Memory B cell (primary cell): ENCODE data around the gene TSKU.

ENCODE experiments used
- ATAC-seq: fragments of 150-1000 bp; cut with Tn5 transposase; 2 replicates; pipeline ENCODE4 v1.10.0; 2021; ENCODE audit warnings: low read depth, mild to moderate bottlenecking, moderate library complexity
- DNase-seq, 2 donors: peaks; one replicate each; pipeline ENCODE4 v3.0.0; 2022; ENCODE audit warnings: low spot score in 2 of 2
- H3K27ac Mint-ChIP-seq: one replicate; pipeline ENCODE4 v1.8.0; 2022; ENCODE audit warnings: mild to moderate bottlenecking, moderate library complexity, mixed read lengths
- H3K27me3 Mint-ChIP-seq: one replicate; pipeline ENCODE4 v1.8.0; 2022; ENCODE audit warnings: mixed read lengths
- H3K36me3 Mint-ChIP-seq: one replicate; pipeline ENCODE4 v1.8.0; 2022; ENCODE audit warnings: mild to moderate bottlenecking, mixed read lengths
- H3K4me1 Mint-ChIP-seq: one replicate; pipeline ENCODE4 v1.8.0; 2022; ENCODE audit warnings: mixed read lengths
- H3K4me3 Mint-ChIP-seq: one replicate; pipeline ENCODE4 v1.8.0; 2022; ENCODE audit warnings: mild to moderate bottlenecking, moderate library complexity, mixed read lengths
- H3K9me3 Mint-ChIP-seq: one replicate; pipeline ENCODE4 v1.8.0; 2022; ENCODE audit warnings: mixed read lengths

Gene TSKU

GRCh38 chr11:76834151-76834550 lies 51.0 kb downstream of the TSKU start:
- no peaks in the 10 kb centered on the region for H3K4me1 Mint-ChIP-seq
- ATAC-seq (no peak), DNase-seq (no peak)
- peaks cover 11% of the 10 kb centered on the region for H3K27me3 Mint-ChIP-seq
- no peak overlapping the region for H3K27ac Mint-ChIP-seq
- H3K36me3 Mint-ChIP-seq: no peaks in the 10 kb centered on the region
- no peaks in the 10 kb centered on the region for H3K9me3 Mint-ChIP-seq
- no peak overlapping the region for H3K4me3 Mint-ChIP-seq

GRCh38 chr11:76835036-76835435 lies 51.9 kb downstream of the TSKU start:
- DNase-seq: no peak
- Mint-ChIP-seq H3K9me3 (no peaks in the 10 kb centered on the region), H3K4me1 (no peaks in the 10 kb centered on the region), H3K4me3 (no peak overlapping the region), H3K27ac (no peak overlapping the region), H3K27me3 (peaks cover 15% of the 10 kb centered on the region), H3K36me3 (no peaks in the 10 kb centered on the region)
- no peak for ATAC-seq

DNA sequence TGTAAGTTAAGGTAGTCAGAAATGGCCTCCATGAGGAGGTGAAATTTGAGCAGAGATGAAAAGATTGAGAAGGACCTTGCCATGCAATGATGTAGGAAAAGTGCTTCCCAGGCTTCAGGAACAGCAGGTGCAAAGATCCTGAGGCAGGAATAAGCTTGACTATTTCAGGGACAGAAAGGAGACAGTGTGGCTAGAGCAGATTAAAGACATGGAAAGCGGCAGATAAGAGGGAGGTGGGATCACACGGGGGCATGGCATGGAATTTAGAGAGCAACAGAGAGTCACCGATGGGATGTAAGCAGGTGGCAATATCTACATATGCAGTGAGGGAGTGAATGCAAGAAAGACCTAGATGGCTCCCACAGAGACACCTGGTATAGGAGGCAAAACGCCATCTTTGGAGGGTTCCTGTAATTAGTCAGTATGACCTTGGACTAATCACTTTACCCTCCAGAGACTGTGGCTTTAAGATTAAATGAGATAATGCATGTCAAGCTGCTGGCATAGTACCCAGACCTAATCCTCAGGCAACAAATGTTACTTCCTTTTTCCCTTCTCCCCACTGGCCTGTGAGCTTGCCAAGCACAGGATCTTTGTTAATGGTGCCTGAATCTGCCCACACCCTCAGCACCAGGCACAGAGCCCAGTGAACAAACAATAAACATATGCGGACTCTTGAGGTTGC lies 52.9 kb downstream of the TSKU start:
- Mint-ChIP-seq H3K9me3 (no peaks in the 10 kb centered on the region), H3K36me3 (no peaks in the 10 kb centered on the region), H3K4me1 (no peaks in the 10 kb centered on the region), H3K4me3 (no peak overlapping the region), H3K27me3 (peaks cover 12% of the 10 kb centered on the region), H3K27ac (no peak overlapping the region)
- ATAC-seq (no peak), DNase-seq (no peak)

- Mint-ChIP-seq H3K27ac (no peak overlapping the region), H3K27me3 (peaks cover 15% of the 10 kb centered on the region), H3K4me3 (no peak overlapping the region), H3K36me3 (no peaks in the 10 kb centered on the region), H3K9me3 (no peaks in the 10 kb centered on the region), H3K4me1 (no peaks in the 10 kb centered on the region)
- DNase-seq (no peak), ATAC-seq (no peak)
These were observed 53.6 kb downstream of the TSKU start for GRCh38 chr11:76836613-76837291.

GRCh38 chr11:76837696-76838677 lies 54.8 kb downstream of the TSKU start:
- DNase-seq (no peak), ATAC-seq (no peak)
- Mint-ChIP-seq H3K36me3 (no peaks in the 10 kb centered on the region), H3K9me3 (no peaks in the 10 kb centered on the region), H3K4me3 (no peak overlapping the region), H3K4me1 (no peaks in the 10 kb centered on the region), H3K27ac (no peak overlapping the region), H3K27me3 (peaks cover 15% of the 10 kb centered on the region)

- Mint-ChIP-seq H3K36me3 (no peaks in the 10 kb centered on the region), H3K27me3 (peaks cover 14% of the 10 kb centered on the region), H3K4me3 (no peak overlapping the region), H3K4me1 (no peaks in the 10 kb centered on the region), H3K9me3 (no peaks in the 10 kb centered on the region), H3K27ac (no peak overlapping the region)
- DNase-seq: no peak
- no peak for ATAC-seq
These were observed 55.5 kb downstream of the TSKU start for GRCh38 chr11:76838678-76839068.

- no peak overlapping the region for H3K27ac Mint-ChIP-seq
- H3K9me3 Mint-ChIP-seq: no peaks in the 10 kb centered on the region
These were observed 56.2 kb downstream of the TSKU start for GRCh38 chr11:76839311-76839710.

DNA sequence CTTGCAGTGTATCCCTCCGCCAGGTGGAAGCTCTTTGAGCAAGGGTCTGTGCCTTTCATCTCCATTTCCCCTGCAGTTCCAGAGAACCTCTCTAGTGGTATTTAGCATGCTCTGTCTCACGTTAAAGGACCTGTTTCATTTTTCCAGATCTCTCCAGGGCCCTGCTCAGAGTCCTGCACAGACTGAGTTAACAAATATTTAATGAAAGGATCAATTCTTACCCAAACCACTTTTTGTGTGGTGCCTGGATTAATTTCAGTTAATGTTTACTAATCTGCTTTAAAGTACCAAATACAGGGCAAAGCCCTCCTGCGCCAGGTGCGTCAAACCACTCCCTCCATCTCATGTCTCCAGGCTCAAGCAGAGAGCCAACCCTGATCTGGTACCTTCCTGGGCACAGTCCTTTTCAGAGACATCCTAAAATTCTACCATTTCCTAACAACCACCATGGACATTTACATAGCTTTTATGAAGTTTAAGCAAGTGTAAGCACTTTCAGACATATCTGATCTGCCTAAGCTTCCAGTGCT lies 58.8 kb downstream of the TSKU start:
- Mint-ChIP-seq H3K36me3 (no peaks in the 10 kb centered on the region), H3K4me1 (no peaks in the 10 kb centered on the region), H3K27me3 (peaks cover 18% of the 10 kb centered on the region), H3K27ac (no peak overlapping the region), H3K4me3 (no peak overlapping the region), H3K9me3 (no peaks in the 10 kb centered on the region)
- DNase-seq (no peak), ATAC-seq (no peak)

More at GRCh38 chr11:76839311-76839710, 56.2 kb downstream of the TSKU start:
- Mint-ChIP-seq H3K36me3 (no peaks in the 10 kb centered on the region), H3K27me3 (peaks cover 16% of the 10 kb centered on the region), H3K4me1 (no peaks in the 10 kb centered on the region), H3K4me3 (no peak overlapping the region)
- ATAC-seq (no peak), DNase-seq (no peak)

DNA sequence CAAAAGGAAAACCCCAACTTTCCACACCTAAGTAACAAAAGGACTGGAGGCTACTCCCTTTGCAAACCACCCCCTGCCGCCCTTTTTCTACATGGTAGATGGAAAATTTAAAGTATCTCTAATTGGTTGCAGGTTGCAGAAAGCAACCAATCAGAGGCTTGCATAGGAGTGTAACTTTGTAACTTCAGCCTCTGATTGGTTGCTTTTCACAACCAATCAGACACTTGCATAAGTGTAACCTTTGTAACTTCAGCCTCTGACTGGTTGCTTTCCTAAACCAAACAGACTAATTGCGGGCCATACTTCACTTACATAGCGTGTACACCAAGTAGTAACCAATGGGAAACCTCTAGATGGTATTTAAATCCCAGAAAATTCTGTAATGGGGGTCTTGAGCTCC lies 60.8 kb downstream of the TSKU start:
- no peaks in the 10 kb centered on the region for H3K4me1 Mint-ChIP-seq
- H3K36me3 Mint-ChIP-seq: no peaks in the 10 kb centered on the region
- no peaks in the 10 kb centered on the region for H3K9me3 Mint-ChIP-seq
- ATAC-seq: no peak
- DNase-seq: no peak
- no peak overlapping the region for H3K4me3 Mint-ChIP-seq
- no peak overlapping the region for H3K27ac Mint-ChIP-seq
- peaks cover 21% of the 10 kb centered on the region for H3K27me3 Mint-ChIP-seq

DNA sequence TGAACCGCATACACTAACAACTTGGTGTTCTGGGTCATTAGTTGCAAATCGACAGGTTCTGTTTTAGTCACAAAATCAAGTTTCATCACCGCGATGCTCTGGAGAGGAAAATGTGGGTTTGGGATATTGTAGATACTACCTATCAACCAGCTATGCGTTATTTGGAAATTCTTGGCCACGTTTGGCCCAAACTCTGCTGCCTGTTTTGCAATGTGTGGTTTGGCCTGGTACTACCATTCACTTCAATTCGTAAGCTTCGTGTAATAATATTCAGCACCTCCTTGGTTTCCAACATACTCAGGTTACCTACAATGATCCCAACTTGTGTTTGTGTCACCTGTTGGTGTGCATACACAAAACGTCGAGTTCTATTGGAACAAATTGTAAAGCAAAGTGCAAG lies 61.4 kb downstream of the TSKU start:
- ATAC-seq: no peak
- Mint-ChIP-seq H3K27ac (no peak overlapping the region), H3K9me3 (no peaks in the 10 kb centered on the region), H3K4me3 (no peak overlapping the region), H3K4me1 (no peaks in the 10 kb centered on the region), H3K36me3 (no peaks in the 10 kb centered on the region), H3K27me3 (peaks cover 20% of the 10 kb centered on the region)
- no peak for DNase-seq

GRCh38 chr11:76845069-76845468 lies 61.9 kb downstream of the TSKU start:
- Mint-ChIP-seq H3K4me3 (no peak overlapping the region), H3K36me3 (no peaks in the 10 kb centered on the region), H3K27me3 (peaks cover 18% of the 10 kb centered on the region), H3K4me1 (no peaks in the 10 kb centered on the region), H3K9me3 (no peaks in the 10 kb centered on the region), H3K27ac (no peak overlapping the region)
- DNase-seq (no peak), ATAC-seq (no peak)

DNA sequence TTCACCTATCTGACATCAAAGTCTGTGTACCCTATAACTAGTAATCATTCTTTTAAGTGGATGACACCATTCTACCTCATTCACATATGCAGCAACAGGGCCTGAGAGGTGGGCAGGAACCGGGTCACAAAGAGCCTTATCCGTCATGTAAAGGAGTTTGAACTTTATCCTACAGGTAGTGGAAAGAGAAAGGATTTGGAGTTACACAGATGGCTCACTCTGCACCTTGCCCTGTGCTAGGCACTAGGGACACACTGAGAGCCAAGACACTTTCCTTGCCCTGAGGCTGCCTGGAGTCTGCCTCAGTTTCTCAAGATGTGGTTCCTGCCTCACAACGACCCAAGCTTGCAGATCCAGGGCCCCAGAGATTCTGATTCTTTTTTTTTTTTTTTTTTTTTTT lies 63.3 kb downstream of the TSKU start:
- ATAC-seq: no peak
- H3K4me1 Mint-ChIP-seq: no peaks in the 10 kb centered on the region
- H3K36me3 Mint-ChIP-seq: no peaks in the 10 kb centered on the region

More for the DNA sequence above, 63.3 kb downstream of the TSKU start:
- Mint-ChIP-seq H3K4me3 (no peak overlapping the region), H3K9me3 (no peaks in the 10 kb centered on the region), H3K27ac (no peak overlapping the region), H3K27me3 (peaks cover 17% of the 10 kb centered on the region)
- DNase-seq: no peak
